Measurements from ENCODE around the gene ADARB2. TPM values are rescaled to one million over a fixed set of nuclear protein-coding genes. Genes with fewer than 3 reads are reported as not detected.

ADARB2 gene
- total and polyA plus RNA-seq, 2 experiments from 2014 or later = 1.6 to 3.1 TPM

DNA sequence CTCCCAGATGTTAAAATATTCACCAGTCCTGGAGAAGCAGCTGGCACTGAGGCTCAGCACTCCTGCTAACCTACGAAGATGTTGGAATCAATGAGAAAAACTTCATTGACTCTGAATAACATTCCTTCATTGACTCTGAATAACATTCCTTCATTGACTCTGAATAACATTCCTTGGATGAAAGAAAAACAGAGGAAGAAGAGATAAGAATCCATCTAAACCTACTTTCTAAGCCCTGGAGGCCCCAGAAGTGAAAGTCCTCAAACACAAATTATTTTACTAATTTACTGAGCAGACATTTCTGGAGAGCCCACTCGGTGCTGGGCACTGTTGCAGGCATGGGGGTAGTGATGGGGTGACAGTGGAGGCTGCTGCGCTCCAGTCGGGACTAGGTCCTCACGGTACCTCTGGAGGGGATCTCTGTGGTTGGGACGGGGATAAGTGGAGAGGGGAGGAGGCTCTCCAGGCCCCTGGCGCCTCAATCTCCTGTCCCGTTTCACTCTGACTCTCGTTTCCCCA, 427.0 kb downstream of the ADARB2 start:
- Histone ChIP-seq H3K27me3 (no peaks in the 10 kb centered on the region), H3K9me3 (ENCODE audit: low read depth) (no peaks in the 10 kb centered on the region), H3K4me3 (no peak overlapping the region), H3K36me3 (no peaks in the 10 kb centered on the region), H3K4me1 (ENCODE audit: low read depth) (no peaks in the 10 kb centered on the region), H3K27ac (no peak overlapping the region)
- DNase-seq (ENCODE audit: low read depth in 1 of 2, low spot score in 1 of 2) = no peak
- TF ChIP-seq, protein P1, sequence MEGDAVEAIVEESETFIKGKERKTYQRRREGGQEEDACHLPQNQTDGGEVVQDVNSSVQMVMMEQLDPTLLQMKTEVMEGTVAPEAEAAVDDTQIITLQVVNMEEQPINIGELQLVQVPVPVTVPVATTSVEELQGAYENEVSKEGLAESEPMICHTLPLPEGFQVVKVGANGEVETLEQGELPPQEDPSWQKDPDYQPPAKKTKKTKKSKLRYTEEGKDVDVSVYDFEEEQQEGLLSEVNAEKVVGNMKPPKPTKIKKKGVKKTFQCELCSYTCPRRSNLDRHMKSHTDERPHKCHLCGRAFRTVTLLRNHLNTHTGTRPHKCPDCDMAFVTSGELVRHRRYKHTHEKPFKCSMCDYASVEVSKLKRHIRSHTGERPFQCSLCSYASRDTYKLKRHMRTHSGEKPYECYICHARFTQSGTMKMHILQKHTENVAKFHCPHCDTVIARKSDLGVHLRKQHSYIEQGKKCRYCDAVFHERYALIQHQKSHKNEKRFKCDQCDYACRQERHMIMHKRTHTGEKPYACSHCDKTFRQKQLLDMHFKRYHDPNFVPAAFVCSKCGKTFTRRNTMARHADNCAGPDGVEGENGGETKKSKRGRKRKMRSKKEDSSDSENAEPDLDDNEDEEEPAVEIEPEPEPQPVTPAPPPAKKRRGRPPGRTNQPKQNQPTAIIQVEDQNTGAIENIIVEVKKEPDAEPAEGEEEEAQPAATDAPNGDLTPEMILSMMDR (IDR thresholded peaks at IDR 0.05; ENCODE audit: low read depth, low read length) = no peak

DNA sequence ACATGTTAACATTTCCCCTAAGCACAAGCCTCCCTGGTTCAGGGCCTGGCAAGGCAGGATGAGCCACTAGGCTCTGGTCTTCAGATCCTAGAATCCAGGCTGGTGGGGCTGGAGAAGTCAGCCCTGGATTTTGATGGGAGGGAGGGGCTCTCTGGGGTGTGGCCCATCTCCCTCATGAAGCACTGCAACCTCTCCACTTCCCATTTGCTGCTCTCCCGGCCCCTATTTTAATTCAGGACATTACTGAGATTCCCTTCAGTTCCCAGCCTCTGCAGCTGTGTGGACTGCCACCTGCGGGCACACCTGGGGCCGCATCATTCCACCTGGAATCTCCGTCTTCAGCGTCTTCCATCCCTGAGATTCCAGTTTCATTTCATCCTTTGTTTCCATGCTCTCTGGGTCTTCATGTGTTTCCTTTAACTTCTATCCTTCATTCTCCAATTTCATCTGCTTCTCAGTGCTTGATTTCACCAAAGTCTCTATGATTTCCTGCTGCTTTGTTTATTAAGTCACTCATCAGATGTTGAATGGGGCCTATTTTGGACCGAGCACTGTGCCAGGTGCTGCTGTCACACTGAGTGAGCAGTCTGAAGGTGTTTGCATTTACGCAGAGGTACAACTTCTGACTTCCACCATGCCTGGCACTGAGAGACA, 427.6 kb downstream of the ADARB2 start:
- no peak overlapping the region for H3K27ac ChIP-seq
- DNase-seq (ENCODE audit: low read depth in 1 of 2, low spot score in 1 of 2) = no peak

DNA sequence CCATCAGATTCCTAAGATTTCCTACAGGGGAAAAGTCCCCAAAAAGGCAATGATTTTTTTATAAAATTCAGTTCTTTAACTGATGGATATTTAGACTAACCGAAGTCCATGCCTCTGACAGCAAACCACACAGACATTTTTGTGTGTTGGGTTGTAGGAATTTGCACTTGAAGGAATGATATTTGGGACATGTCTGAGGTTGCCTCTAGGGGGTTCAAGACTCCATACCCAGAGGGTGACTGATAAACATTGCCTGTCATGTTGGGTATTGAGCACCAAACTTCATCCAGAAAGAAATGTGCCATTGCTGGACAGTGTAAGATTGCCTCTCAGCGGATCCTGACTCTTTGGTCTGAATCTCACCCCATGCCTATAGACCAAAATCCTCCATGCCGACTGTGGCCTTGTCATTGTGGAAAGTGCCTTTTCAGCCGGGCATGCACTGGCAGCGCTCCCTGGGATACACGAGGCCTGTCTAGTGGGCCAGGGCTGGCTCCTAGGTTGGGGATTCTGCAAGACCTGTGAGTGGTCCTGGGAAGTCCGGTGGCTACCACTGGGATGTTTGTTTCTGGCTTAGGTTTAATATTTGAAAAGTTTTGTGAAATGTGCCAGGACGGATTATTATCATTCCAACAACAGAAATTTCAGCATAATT, 428.2 kb downstream of the ADARB2 start:
- H3K36me3 ChIP-seq = no peaks in the 10 kb centered on the region
- H3K4me1 ChIP-seq (ENCODE audit: low read depth) = no peaks in the 10 kb centered on the region
- H3K9me3 ChIP-seq (ENCODE audit: low read depth) = no peaks in the 10 kb centered on the region
- H3K27ac ChIP-seq = no peak overlapping the region
- no peak overlapping the region for H3K4me3 ChIP-seq
- no peaks in the 10 kb centered on the region for H3K27me3 ChIP-seq
- DNase-seq (ENCODE audit: low read depth in 1 of 2, low spot score in 1 of 2) = no peak
- TF ChIP-seq, protein P1 (IDR thresholded peaks at IDR 0.05; ENCODE audit: low read depth, low read length) = no peak

More for the DNA sequence above, 427.6 kb downstream of the ADARB2 start:
- Histone ChIP-seq H3K27me3 (no peaks in the 10 kb centered on the region), H3K4me1 (ENCODE audit: low read depth) (no peaks in the 10 kb centered on the region), H3K36me3 (no peaks in the 10 kb centered on the region), H3K4me3 (no peak overlapping the region), H3K9me3 (ENCODE audit: low read depth) (no peaks in the 10 kb centered on the region)
- TF ChIP-seq, protein P1 (IDR thresholded peaks at IDR 0.05; ENCODE audit: low read depth, low read length) = no peak

DNA sequence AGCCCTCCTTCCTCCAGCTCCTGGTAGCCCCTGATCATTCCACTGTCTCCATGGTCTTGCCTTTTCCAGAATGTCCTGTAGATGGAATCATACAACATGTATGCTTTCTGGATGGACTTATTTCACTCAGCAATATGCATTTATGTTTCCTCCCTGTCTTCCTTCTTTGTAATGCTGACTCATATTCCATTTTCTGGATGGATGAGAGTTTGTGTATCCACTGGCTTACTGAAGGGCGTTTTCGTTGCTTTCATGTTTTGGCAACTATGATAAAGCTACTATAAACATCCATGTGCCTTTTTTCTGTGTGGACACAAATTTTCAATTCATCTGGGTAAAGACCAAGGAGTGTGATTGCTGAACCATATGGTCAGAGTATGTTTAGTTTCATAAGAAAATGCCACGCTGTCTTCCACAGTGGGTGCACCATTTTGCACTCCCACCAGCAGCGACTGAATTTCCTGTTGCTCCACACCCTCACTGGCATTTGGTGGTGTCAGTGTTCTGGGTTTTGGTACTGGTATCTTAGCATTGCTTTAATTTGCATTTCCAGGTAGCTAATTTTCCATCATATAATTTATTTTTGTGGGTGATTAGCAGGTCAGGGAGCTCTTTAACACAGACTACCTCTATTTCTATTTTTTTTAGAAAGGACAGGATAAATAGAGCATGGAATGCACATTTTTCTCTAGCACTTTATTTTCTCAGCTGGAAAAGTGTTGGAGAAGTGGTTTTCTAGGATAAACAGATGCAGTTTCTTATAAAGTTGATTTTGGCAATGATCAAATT, 429.0 kb downstream of the ADARB2 start:
- H3K27me3 ChIP-seq = no peaks in the 10 kb centered on the region
- H3K4me1 ChIP-seq (ENCODE audit: low read depth) = no peaks in the 10 kb centered on the region
- TF ChIP-seq, protein P1 (IDR thresholded peaks at IDR 0.05; ENCODE audit: low read depth, low read length) = no peak
- H3K36me3 ChIP-seq = no peaks in the 10 kb centered on the region
- no peak overlapping the region for H3K27ac ChIP-seq
- DNase-seq (ENCODE audit: low read depth in 1 of 2, low spot score in 1 of 2) = no peak
- no peaks in the 10 kb centered on the region for H3K9me3 ChIP-seq (ENCODE audit: low read depth)
- H3K4me3 ChIP-seq = no peak overlapping the region

DNA sequence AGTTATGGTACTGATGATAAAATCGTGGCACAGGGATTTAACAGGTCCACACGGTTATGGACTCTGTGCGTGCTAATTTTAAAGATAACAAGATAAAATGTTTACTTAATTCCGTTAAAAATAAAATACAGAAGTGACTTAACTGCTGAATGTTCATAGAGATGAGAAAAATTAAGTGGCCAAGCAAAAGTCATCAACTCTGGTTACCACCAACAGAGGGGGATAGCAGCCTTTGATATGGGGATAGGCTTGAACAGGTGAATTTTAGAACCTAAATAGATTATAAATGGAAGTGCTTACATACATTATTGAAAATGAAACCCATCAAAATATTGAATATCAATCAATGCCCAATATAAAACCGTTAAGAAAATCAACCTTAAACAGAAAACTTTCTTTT, 436.2 kb downstream of the ADARB2 start:
- Histone ChIP-seq H3K27ac (no peak overlapping the region), H3K4me3 (no peak overlapping the region), H3K36me3 (no peaks in the 10 kb centered on the region), H3K9me3 (ENCODE audit: low read depth) (no peaks in the 10 kb centered on the region), H3K27me3 (no peaks in the 10 kb centered on the region), H3K4me1 (ENCODE audit: low read depth) (no peaks in the 10 kb centered on the region)
- TF ChIP-seq, protein P1 (IDR thresholded peaks at IDR 0.05; ENCODE audit: low read depth, low read length) = no peak
- DNase-seq (ENCODE audit: low read depth in 1 of 2, low spot score in 1 of 2) = no peak
